Upper lobe of left lung (tissue), 6 donors: ENCODE measurements around the gene ARAP3. TPM values are rescaled to one million over a fixed set of nuclear protein-coding genes. Genes with fewer than 3 reads are reported as not detected.
A peak's percentile ranks its signal among the peaks of the same experiment; 100 is the strongest.
"Not testable (repeated sequence)": the region's sequence is repeated elsewhere in the genome, so short reads cannot be mapped to it uniquely, and the experiment has no call there.

Experiments used
- ATAC-seq, 2 donors: fragments of 200-7000 bp; cut with Tn5 transposase; one replicate each; pipeline ENCODE4 v1.9.1; 2022; ENCODE audit warnings: mild to moderate bottlenecking in 2 of 2, moderate library complexity in 2 of 2; ENCODE audit not compliant: low FRiP score in 2 of 2
- DNase-seq, 2 donors: peaks; one replicate each; pipeline ENCODE4 v3.0.0-alpha.2; 2019 to 2020
- H3K27ac ChIP-seq, 4 donors: fragments of 200-600 bp; sonication (generic); one replicate each; pipeline ENCODE4 v1.5.1; 2016 to 2019
- H3K27me3 ChIP-seq, 4 donors: fragments of 200-600 bp; sonication (generic); one replicate each; pipeline ENCODE4 v1.5.1; 2017 to 2019
- H3K36me3 ChIP-seq, 4 donors: fragments of 200-600 bp; sonication (generic); one replicate each; pipeline ENCODE4 v1.5.1; 2016 to 2019
- H3K4me1 ChIP-seq, 4 donors: fragments of 200-600 bp; sonication (generic); one replicate each; pipeline ENCODE4 v1.5.1; 2018 to 2019
- H3K4me3 ChIP-seq, 4 donors: fragments of 200-600 bp; sonication (generic); one replicate each; pipeline ENCODE4 v1.5.1; 2017 to 2019; ENCODE audit warnings: mild to moderate bottlenecking in 2 of 4, moderate library complexity in 1 of 4
- H3K9me3 ChIP-seq, 4 donors: fragments of 200-600 bp; sonication (generic); one replicate each; pipeline ENCODE4 v1.5.1; 2018 to 2019
- CTCF ChIP-seq, 6 experiments: fragments of 450-650 bp in 4 of 6; fragments of 200-600 bp in 2 of 6; sonication (generic) in 2 of 6; IDR thresholded peaks; one replicate each; pipeline ENCODE4 v1.5.1; 2016 to 2019; ENCODE audit warnings: antibody characterized with exemption in 6 of 6
- EP300 ChIP-seq, 4 donors: sonication (generic); formaldehyde crosslinking; IDR thresholded peaks; one replicate each; pipeline ENCODE4 v1.5.1; 2017; ENCODE audit warnings: antibody characterized with exemption in 4 of 4, control low read depth in 2 of 4
- POLR2A ChIP-seq, 4 donors: fragments of 450-650 bp; IDR thresholded peaks; one replicate each; pipeline ENCODE4 v1.5.1; 2016 to 2017; ENCODE audit warnings: antibody characterized with exemption in 4 of 4, mild to moderate bottlenecking in 2 of 4
- POLR2AphosphoS5 ChIP-seq, 2 donors: sonication (generic); formaldehyde crosslinking; IDR thresholded peaks; one replicate each; pipeline ENCODE4 v1.5.1; 2017; ENCODE audit warnings: antibody characterized with exemption in 2 of 2
- WGBS, 2 donors: methylation state at CpG; one replicate each; pipeline ENCODE4 v1.1.5; 2017 to 2018; 5-methylcytosine and 5-hydroxymethylcytosine counted together
- total RNA-seq, 6 donors: library from RNA; depleted of rRNA in 4 of 6; stranded (reverse); fragments of >200 nt in 4 of 6; gene quantifications; one replicate each; pipeline versions ENCODE4 v1.1.0 to v1.2.1, GENCODE V29; 2016 to 2021
- donor health status: DM: no; HTN: no; CAD: no; lungs with moderate emphysema.
- donor health status: DM: no; HTN: yes; CAD: no; lungs with severe emphysema.

ARAP3 gene
- total RNA-seq, 6 donors from 2014 or later, result 10.1 to 43.0 (median 27.7) TPM

DNA sequence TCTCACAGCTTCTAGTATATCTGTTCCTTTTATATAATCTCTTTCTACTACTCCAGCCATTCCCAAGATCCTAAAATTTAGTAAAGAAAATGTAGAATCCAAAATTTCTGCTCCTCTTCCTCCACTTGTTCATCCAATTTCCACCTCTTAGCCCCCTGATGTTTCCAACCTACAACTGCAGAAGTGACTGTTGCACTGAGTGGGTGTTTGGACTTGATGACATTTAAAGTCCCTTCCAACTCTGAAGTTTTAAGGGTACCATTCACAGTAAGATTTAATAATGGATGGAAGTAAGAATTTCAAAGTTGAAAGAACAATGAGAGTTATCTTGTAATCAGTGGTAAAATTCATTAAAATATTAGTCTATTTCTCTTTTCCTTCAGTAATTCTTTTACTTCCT, 68.7 kb downstream of the ARAP3 start:
- Histone ChIP-seq H3K36me3 (peaks cover 0 to 2% (median 0%) of the 10 kb centered on the region in 4 donors), H3K4me3 (no peak overlapping the region), H3K27ac (no peak overlapping the region), H3K9me3 (no peaks in the 10 kb centered on the region), H3K4me1 (peaks cover 34 to 67% (median 48%) of the 10 kb centered on the region in 4 donors), H3K27me3 (no peaks in the 10 kb centered on the region)
- DNase-seq (no peak), ATAC-seq (no peak)
- TF ChIP-seq POLR2A (IDR thresholded peaks at IDR 0.05) (no peak), CTCF (IDR thresholded peaks at IDR 0.05) (no peak), POLR2AphosphoS5 (IDR thresholded peaks at IDR 0.05) (no peak), EP300 (IDR thresholded peaks at IDR 0.05) (no peak)

- DNase-seq, result no peak
- no peak overlapping the region for H3K27ac ChIP-seq
- H3K4me3 ChIP-seq, result no peak overlapping the region
- no peak for ATAC-seq
- WGBS, 2 donors, result 65 to 68% methylated on average over 3 of the region's 3 CpGs
- no peaks in the 10 kb centered on the region for H3K9me3 ChIP-seq
- H3K27me3 ChIP-seq, result no peaks in the 10 kb centered on the region
- peaks cover 0 to 2% (median 0%) of the 10 kb centered on the region in 4 donors for H3K36me3 ChIP-seq
- peaks cover 29 to 53% (median 38%) of the 10 kb centered on the region in 4 donors for H3K4me1 ChIP-seq
- no peak for TF ChIP-seq EP300 (IDR thresholded peaks at IDR 0.05)
- no peak for TF ChIP-seq POLR2AphosphoS5 (IDR thresholded peaks at IDR 0.05)
- TF ChIP-seq POLR2A (IDR thresholded peaks at IDR 0.05), result no peak
- TF ChIP-seq CTCF (IDR thresholded peaks at IDR 0.05), result no peak
These were observed 70.7 kb downstream of the ARAP3 start for GRCh38 chr5:141611289-141611688.

- WGBS, 2 donors, result 87 to 95% methylated on average over 7 of the region's 7 CpGs
- H3K9me3 ChIP-seq, H3K27me3 ChIP-seq, H3K36me3 ChIP-seq, DNase-seq, ATAC-seq, H3K4me3 ChIP-seq: not testable (repeated sequence)
- H3K27ac ChIP-seq, result peak overlapping the region in 1 of 4 donors; percentile 53
- H3K4me1 ChIP-seq, result peaks cover 35 to 57% (median 40%) of the 10 kb centered on the region in 4 donors
These were observed 72.1 kb downstream of the ARAP3 start for GRCh38 chr5:141609921-141610320.

DNA sequence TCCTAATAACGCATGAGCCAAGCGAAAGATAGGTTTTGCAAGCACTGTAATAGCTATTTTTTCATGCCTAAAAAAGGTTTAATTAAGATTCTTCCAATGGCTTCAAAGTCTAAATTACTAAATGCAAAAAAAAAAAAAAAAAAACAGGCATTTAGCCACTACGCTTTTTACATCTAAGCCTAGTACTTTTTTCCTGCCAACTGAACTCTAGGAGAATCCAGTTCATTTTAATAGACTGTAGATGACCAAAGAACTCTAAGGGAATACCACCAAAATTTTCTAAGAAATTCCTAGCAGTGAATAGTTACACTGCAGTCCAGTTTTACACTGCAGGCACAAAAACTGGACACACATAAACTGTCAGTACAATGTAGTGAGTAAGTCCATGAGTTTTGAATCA, 73.0 kb downstream of the ARAP3 start:
- H3K27ac ChIP-seq, result peak overlapping the region in 2 of 4 donors; percentile 22 to 53
- 75 to 83% methylated on average over 3 of the region's 3 CpGs for WGBS, 2 donors

DNA sequence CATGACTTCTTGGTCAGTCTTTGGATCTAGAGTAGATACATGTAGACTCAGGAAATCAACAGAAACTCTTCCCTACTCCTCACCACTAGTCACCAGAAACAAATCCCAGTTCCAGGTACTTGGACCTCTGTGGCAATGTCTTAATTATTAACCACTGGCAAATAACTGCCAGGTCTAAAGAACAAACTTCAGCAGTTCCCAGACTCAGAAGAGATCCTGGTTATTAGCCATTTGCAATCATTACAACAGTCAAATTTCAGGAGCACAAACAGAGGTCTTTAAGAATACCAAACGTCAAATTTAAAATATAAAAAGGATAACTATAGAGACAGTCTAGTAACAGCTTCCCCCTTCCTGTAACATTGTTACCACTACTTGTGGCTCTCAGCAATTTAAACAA, 73.5 kb downstream of the ARAP3 start:
- Histone ChIP-seq H3K4me3 (no peak overlapping the region), H3K27me3 (no peaks in the 10 kb centered on the region), H3K36me3 (peaks cover 0 to 2% (median 0%) of the 10 kb centered on the region in 4 donors), H3K9me3 (no peaks in the 10 kb centered on the region), H3K4me1 (peaks cover 48 to 71% (median 51%) of the 10 kb centered on the region in 4 donors), H3K27ac (peak overlapping the region in 3 of 4 donors; percentile 4 to 53 (median 22))
- ATAC-seq, result no peak
- 19 to 41% methylated on average over 1 of the region's 1 CpG for WGBS, 2 donors
- DNase-seq, result no peak
- TF ChIP-seq POLR2AphosphoS5 (IDR thresholded peaks at IDR 0.05) (no peak), POLR2A (IDR thresholded peaks at IDR 0.05) (no peak), EP300 (IDR thresholded peaks at IDR 0.05) (no peak), CTCF (IDR thresholded peaks at IDR 0.05) (no peak)

More for the DNA sequence above, 73.0 kb downstream of the ARAP3 start:
- Histone ChIP-seq H3K27me3 (no peaks in the 10 kb centered on the region), H3K36me3 (peaks cover 0 to 2% (median 0%) of the 10 kb centered on the region in 4 donors), H3K4me1 (peaks cover 43 to 66% (median 47%) of the 10 kb centered on the region in 4 donors), H3K9me3 (no peaks in the 10 kb centered on the region), H3K4me3 (no peak overlapping the region)
- ATAC-seq (no peak), DNase-seq (no peak)
- no peak for TF ChIP-seq EP300 (IDR thresholded peaks at IDR 0.05)
- TF ChIP-seq CTCF (IDR thresholded peaks at IDR 0.05), result no peak
- no peak for TF ChIP-seq POLR2AphosphoS5 (IDR thresholded peaks at IDR 0.05)
- no peak for TF ChIP-seq POLR2A (IDR thresholded peaks at IDR 0.05)
